Fibroblast of pulmonary artery (primary cell): ENCODE data around the gene NOL7.

Source experiments
- DNase-seq: peaks from one replicate; pipeline ENCODE4 v3.0.0-alpha.2; 2010; ENCODE audit warnings: low read depth
- H3K4me3 ChIP-seq: replicated peaks from 2 replicates; pipeline ENCODE4 v1.5.1; 2011; ENCODE audit warnings: low read depth, mild to moderate bottlenecking, control low read depth, low read length, moderate library complexity
- TF ChIP-seq, protein P1 (sequence below): IDR thresholded peaks from 2 replicates; pipeline ENCODE4 v1.5.1; 2011; ENCODE audit warnings: mild to moderate bottlenecking, control low read depth, low read length, inconsistent platforms; ENCODE audit errors: missing control alignments

The NOL7 gene

DNA sequence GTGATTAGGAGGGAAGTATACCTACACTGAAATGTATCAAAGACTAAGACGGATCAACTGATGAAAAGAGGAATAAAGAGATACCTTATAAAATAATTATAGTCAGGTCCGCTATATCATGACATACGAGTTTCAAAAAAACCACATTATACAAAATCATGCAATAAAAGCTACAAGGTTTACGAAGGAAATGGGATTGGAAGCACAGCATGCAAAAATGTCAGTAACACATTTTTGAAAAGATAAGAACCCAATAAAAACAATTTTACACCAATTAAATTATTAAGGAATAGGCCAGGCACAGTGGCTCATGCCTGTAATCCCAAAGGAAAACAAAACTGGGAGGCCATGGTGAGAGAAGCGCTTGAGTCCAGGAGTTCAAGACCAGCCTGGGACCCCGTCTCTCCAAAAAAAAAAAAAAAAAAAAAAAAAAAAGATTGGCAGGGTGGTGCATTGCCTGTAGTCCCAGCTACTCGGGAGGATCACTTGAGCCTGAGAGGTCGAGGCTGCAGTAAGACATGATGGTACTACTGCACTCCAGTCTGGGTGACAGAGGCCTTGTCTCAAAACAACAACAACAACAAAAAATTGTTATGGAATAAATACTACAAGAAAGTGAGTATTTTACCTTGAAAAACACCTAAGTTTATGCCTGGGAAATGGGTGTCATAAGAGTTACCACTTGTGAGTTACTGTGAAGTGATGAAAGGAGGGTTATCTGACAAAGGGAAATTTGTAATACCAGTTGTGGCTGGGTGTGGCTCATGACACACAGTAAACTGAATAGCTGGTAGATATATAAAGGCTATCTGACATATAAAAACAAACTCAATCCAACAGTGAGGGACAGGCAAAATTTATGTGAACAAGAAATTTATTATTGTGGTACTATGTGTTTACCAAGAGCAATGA is 51.3 kb downstream of the NOL7 start:
- no peak overlapping the region for H3K4me3 ChIP-seq
- TF ChIP-seq, protein P1, sequence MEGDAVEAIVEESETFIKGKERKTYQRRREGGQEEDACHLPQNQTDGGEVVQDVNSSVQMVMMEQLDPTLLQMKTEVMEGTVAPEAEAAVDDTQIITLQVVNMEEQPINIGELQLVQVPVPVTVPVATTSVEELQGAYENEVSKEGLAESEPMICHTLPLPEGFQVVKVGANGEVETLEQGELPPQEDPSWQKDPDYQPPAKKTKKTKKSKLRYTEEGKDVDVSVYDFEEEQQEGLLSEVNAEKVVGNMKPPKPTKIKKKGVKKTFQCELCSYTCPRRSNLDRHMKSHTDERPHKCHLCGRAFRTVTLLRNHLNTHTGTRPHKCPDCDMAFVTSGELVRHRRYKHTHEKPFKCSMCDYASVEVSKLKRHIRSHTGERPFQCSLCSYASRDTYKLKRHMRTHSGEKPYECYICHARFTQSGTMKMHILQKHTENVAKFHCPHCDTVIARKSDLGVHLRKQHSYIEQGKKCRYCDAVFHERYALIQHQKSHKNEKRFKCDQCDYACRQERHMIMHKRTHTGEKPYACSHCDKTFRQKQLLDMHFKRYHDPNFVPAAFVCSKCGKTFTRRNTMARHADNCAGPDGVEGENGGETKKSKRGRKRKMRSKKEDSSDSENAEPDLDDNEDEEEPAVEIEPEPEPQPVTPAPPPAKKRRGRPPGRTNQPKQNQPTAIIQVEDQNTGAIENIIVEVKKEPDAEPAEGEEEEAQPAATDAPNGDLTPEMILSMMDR: no peak
- peak; percentile 22 for DNase-seq

DNA sequence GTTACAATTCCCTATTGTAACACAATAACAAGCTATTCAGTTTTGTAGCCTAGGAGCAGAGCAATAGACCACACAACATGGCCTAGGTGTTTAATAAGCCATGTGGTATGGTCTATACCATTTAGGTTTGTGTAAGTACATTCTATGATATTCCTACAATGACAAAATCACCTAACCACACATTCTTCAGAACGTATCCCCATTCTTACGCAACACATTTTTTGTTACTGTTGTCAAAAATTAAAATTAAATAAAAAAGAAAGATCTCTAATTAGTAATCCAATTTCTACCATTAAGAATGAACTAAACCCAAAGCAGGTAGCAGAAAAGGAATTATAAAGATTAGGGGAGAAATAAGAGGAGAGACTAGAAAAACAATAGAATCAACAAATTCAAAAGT is 52.5 kb downstream of the NOL7 start:
- peak; percentile 31 for DNase-seq
- TF ChIP-seq, protein P1: no peak
- no peak overlapping the region for H3K4me3 ChIP-seq

DNA sequence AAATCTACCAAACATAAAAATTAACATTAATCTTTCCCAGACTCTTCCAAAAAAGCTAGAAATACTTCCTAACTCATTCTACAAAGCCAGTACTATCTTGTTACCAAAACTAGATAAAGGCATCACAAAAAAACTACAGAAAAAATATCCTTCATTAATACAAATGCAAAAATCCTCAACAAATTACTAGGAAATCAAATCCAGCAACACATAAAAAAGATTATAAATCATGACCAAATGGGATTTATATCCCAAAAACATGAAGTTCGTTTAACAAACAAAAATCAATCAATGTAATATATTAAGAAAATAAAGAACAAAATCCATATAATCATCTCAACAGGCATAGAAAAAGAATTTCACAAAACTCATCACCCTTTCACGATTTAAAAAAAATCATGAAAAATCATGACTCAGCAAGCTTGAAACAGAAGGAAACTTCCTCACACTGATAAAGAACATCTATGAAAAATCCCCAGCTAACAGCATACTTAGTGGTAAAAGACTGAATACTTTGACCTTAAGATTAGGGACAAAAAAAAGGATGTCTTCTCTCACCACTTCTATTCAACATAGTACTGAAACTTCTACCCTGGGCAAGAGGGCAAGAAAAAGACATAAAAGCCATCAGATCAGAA is 53.3 kb downstream of the NOL7 start:
- TF ChIP-seq, protein P1: no peak
- no peak overlapping the region for H3K4me3 ChIP-seq
- DNase-seq: peak; percentile 63

DNA sequence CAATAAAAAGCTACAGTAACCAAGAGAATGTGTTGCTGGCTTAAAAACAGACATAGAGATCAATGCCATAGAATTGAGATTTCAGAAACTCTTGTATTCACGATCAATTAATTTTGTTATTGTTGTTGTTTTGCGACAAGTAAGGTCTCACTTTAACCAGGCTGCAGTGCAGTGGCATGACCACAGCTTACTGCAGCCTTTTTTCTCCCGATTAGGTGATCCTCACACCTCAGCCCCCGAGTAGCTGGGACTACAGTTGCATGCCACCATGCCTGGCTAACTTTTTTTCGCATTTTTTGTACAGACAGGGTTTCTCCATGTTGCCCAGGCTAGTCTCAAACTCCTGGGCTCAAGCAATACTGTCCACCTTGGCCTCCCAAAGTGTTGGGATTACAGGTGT is 54.3 kb downstream of the NOL7 start:
- no peak overlapping the region for H3K4me3 ChIP-seq
- TF ChIP-seq, protein P1: no peak
- DNase-seq: no peak
